ENCODE measurements around the gene NAT10. TPM values are rescaled to one million over a fixed set of nuclear protein-coding genes. Genes with fewer than 3 reads are reported as not detected.

The NAT10 gene
- total RNA-seq, 2 donors from 2014 or later: 59.7 to 61.0 TPM

DNA sequence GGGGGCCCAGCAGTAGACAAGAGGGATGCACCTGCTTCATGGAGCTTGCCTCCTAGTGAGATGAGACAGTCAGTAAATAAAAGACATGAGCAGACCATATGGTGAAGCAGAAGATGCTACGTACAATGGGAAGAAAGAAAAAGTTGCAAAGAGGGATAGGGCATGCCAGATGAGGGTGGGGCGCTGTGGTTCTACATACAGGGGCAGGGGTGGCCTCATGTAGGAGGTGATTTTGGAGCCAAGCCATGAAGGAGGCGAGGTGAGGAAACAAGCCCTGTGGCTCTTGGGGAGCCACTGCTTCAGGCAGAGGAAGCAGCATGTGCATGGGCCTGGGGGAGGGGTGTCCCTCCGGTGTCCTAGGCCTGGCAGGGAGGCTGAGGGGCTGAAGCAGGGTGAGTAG lies 15.2 kb downstream of the NAT10 start:
- Mint-ChIP-seq H3K36me3 (ENCODE audit: low read depth) (peaks cover 80% of the 10 kb centered on the region), H3K4me3 (no peak overlapping the region), H3K27me3 (ENCODE audit: insufficient read depth) (no peaks in the 10 kb centered on the region), H3K27ac (no peak overlapping the region), H3K4me1 (no peaks in the 10 kb centered on the region), H3K9me3 (no peaks in the 10 kb centered on the region)
- H3K9ac ChIP-seq (ENCODE audit: extremely low read depth, low read length, poor library complexity, severe bottlenecking): no peak overlapping the region
- no peaks in the 10 kb centered on the region for H3K27me3 ChIP-seq (ENCODE audit: control insufficient read depth, insufficient read depth, low read length, poor library complexity, severe bottlenecking)
- H3K9me3 ChIP-seq (ENCODE audit: control insufficient read depth, low read length): no peaks in the 10 kb centered on the region
- DNase-seq: no peak
- H3K4me3 ChIP-seq (ENCODE audit: low read length): no peak overlapping the region
- TF ChIP-seq, protein P1, sequence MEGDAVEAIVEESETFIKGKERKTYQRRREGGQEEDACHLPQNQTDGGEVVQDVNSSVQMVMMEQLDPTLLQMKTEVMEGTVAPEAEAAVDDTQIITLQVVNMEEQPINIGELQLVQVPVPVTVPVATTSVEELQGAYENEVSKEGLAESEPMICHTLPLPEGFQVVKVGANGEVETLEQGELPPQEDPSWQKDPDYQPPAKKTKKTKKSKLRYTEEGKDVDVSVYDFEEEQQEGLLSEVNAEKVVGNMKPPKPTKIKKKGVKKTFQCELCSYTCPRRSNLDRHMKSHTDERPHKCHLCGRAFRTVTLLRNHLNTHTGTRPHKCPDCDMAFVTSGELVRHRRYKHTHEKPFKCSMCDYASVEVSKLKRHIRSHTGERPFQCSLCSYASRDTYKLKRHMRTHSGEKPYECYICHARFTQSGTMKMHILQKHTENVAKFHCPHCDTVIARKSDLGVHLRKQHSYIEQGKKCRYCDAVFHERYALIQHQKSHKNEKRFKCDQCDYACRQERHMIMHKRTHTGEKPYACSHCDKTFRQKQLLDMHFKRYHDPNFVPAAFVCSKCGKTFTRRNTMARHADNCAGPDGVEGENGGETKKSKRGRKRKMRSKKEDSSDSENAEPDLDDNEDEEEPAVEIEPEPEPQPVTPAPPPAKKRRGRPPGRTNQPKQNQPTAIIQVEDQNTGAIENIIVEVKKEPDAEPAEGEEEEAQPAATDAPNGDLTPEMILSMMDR (conservative IDR thresholded peaks at IDR 0.05): no peak
- 92 to 100% methylated on average over 2 to 4 of the region's 4 CpGs for WGBS, 2 experiments (ENCODE audit: insufficient coverage in 1 of 2, insufficient read length in 1 of 2)
- no peak overlapping the region for H3K27ac ChIP-seq (ENCODE audit: low read depth, low read length)
- no peaks in the 10 kb centered on the region for H3K4me1 ChIP-seq (ENCODE audit: control insufficient read depth, insufficient read depth, low read length)
- H3K36me3 ChIP-seq (ENCODE audit: control insufficient read depth, insufficient read depth, low read length): peaks cover 84% of the 10 kb centered on the region

DNA sequence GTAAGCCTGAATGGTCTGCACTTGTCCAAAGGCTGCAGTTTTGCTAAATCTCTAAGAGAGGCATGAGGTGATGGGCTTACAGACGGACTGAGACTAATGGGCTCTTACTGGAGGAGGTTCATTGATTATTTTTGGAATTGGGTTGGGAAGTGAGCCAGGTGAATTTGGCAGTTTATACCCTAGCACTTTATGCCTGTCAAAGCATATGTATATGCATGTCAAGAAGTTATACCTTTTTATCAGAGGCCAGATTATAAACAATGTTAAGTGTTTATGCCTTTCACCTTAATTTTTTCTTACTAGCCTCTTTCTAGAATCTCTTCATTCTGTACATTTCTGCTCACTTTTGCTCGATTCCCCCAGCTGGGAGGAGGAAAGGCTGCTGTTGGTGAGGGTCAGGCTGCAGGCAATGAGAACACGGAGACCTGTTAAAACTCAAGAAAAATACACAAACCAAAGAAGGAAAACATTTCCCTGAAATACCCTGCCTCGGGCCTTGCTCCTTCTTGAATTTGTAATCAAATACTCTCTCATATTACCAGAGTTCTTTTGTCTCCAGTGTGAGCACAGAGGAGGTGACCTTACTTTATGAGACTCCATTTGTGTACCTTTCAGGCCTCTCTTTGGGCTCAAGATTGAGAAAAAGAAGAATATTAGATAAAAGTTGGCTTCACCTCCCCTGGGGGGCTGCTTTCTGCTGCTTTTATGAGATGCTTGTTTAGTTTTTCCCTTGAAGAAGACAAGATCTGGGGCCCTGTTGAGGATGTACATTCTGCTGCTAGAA lies 19.6 kb downstream of the NAT10 start:
- 89 to 100% methylated on average over 1 to 4 of the region's 4 CpGs for WGBS, 2 experiments (ENCODE audit: insufficient coverage in 1 of 2, insufficient read length in 1 of 2)
- Histone ChIP-seq H3K9me3 (ENCODE audit: control insufficient read depth, low read length) (peaks cover 10% of the 10 kb centered on the region), H3K27me3 (ENCODE audit: control insufficient read depth, insufficient read depth, low read length, poor library complexity, severe bottlenecking) (no peaks in the 10 kb centered on the region), H3K4me1 (ENCODE audit: control insufficient read depth, insufficient read depth, low read length) (no peaks in the 10 kb centered on the region), H3K36me3 (ENCODE audit: control insufficient read depth, insufficient read depth, low read length) (peaks cover 87% of the 10 kb centered on the region), H3K4me3 (ENCODE audit: low read length) (no peak overlapping the region), H3K9ac (ENCODE audit: extremely low read depth, low read length, poor library complexity, severe bottlenecking) (no peak overlapping the region), H3K27ac (ENCODE audit: low read depth, low read length) (no peak overlapping the region)
- TF ChIP-seq, protein P1 (conservative IDR thresholded peaks at IDR 0.05): no peak
- Mint-ChIP-seq H3K36me3 (ENCODE audit: low read depth) (peaks cover 81% of the 10 kb centered on the region), H3K27ac (no peak overlapping the region), H3K4me1 (no peaks in the 10 kb centered on the region), H3K9me3 (peaks cover 6% of the 10 kb centered on the region), H3K4me3 (no peak overlapping the region), H3K27me3 (ENCODE audit: insufficient read depth) (no peaks in the 10 kb centered on the region)
- DNase-seq: no peak

DNA sequence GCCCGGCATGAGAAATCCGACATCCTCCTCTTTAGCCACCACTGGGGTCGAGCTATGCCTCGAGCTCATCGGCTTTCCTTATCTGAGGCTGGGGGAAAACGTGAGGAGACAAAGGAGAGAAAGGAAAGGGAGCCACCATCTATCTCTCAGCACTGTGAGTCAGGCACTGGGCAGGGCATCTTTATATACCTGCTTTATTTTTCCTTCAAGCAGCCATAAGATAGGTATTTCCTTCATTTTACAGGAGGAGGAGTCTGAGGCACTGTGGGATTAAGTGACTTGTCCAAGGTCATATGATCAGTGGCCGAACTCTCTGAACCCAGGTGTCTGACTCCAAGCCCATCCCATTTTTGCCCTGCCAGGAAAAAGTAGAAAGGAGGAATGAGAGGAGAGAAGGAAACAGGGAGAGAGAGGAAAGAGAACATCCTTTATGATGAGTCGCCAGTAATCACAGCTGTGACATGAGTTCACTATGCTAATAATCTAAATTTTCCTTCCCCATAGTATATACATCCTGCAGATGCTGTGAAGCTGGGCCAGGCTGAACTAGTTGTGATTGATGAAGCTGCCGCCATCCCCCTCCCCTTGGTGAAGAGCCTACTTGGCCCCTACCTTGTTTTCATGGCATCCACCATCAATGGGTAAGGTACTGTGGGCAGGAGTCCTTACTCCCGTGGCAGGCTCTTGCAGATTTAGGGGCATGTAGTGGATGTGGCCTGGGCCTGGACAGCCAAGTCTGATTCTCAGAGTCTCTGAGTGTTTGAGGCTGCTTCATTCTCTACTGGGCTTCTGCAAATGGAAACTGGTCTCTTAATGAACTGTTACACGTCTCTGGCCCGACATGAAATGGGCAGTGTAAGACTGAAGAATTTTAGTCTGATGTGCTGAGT lies 21.8 kb downstream of the NAT10 start:
- peaks cover 82% of the 10 kb centered on the region for H3K36me3 Mint-ChIP-seq (ENCODE audit: low read depth)
- H3K27me3 Mint-ChIP-seq (ENCODE audit: insufficient read depth): no peaks in the 10 kb centered on the region
- Histone ChIP-seq H3K9ac (ENCODE audit: extremely low read depth, low read length, poor library complexity, severe bottlenecking) (no peak overlapping the region), H3K4me1 (ENCODE audit: control insufficient read depth, insufficient read depth, low read length) (no peaks in the 10 kb centered on the region), H3K9me3 (ENCODE audit: control insufficient read depth, low read length) (peaks cover 10% of the 10 kb centered on the region), H3K27me3 (ENCODE audit: control insufficient read depth, insufficient read depth, low read length, poor library complexity, severe bottlenecking) (no peaks in the 10 kb centered on the region), H3K36me3 (ENCODE audit: control insufficient read depth, insufficient read depth, low read length) (peaks cover 86% of the 10 kb centered on the region), H3K27ac (ENCODE audit: low read depth, low read length) (no peak overlapping the region), H3K4me3 (ENCODE audit: low read length) (no peak overlapping the region)
- 91 to 94% methylated on average over 6 to 12 of the region's 12 CpGs for WGBS, 2 experiments (ENCODE audit: insufficient coverage in 1 of 2, insufficient read length in 1 of 2)
- H3K9me3 Mint-ChIP-seq: peaks cover 6% of the 10 kb centered on the region
- H3K4me1 Mint-ChIP-seq: no peaks in the 10 kb centered on the region
- H3K27ac Mint-ChIP-seq: peak overlapping the region; percentile 19
- TF ChIP-seq, protein P1 (conservative IDR thresholded peaks at IDR 0.05): no peak
- H3K4me3 Mint-ChIP-seq: no peak overlapping the region
- no peak for DNase-seq

Data from endodermal cell (in vitro differentiated cells).